SK-N-SH (cell line): ENCODE measurements around the gene PCED1A.

Experiments used
- ELF1 ChIP-seq: IDR thresholded peaks from 2 replicates; pipeline ENCODE4 v1.4.0; 2012
- EZH2phosphoT487 ChIP-seq: fragments of 200-600 bp; sonication (generic); IDR thresholded peaks from 2 replicates; pipeline ENCODE4 v1.6.1; 2017; ENCODE audit warnings: low read depth, mixed run types, mild to moderate bottlenecking, antibody characterized with exemption, moderate library complexity, borderline replicate concordance
- FOSL2 ChIP-seq: IDR thresholded peaks from 2 replicates; pipeline ENCODE4 v1.4.0; 2012; ENCODE audit warnings: low read depth, mild to moderate bottlenecking, moderate library complexity, borderline replicate concordance
- JUND ChIP-seq: IDR thresholded peaks from 2 replicates; pipeline ENCODE4 v1.4.0; 2012
- MEF2A ChIP-seq: IDR thresholded peaks from 2 replicates; pipeline ENCODE4 v1.4.0; 2012; ENCODE audit warnings: low read depth, borderline replicate concordance
- POLR2AphosphoS5 ChIP-seq: IDR thresholded peaks from 2 replicates; pipeline ENCODE4 v1.6.1; 2012; ENCODE audit warnings: low read depth, low read length
- RAD21 ChIP-seq: IDR thresholded peaks from 2 replicates; pipeline ENCODE4 v1.6.1; 2012; ENCODE audit warnings: mild to moderate bottlenecking, low read length
- RCOR1 ChIP-seq: fragments of 150-350 bp; IDR thresholded peaks from 2 replicates; pipeline ENCODE4 v1.6.1; 2017; ENCODE audit warnings: antibody characterized with exemption, low read length
- RFX5 ChIP-seq: IDR thresholded peaks from 2 replicates; pipeline ENCODE4 v1.6.1; 2012; ENCODE audit warnings: mild to moderate bottlenecking, improper control_type of control experiment, low read length
- SMC3 ChIP-seq: IDR thresholded peaks from 2 replicates; pipeline ENCODE4 v1.6.1; 2012; ENCODE audit warnings: low read depth, low read length, improper control_type of control experiment
- TEAD4 ChIP-seq: IDR thresholded peaks from 2 replicates; pipeline ENCODE4 v1.4.0; 2012; ENCODE audit warnings: mild to moderate bottlenecking, borderline replicate concordance; ENCODE audit not compliant: insufficient read depth
- TF ChIP-seq, protein P1 (sequence below): fragments of 200-600 bp; sonication (generic); IDR thresholded peaks from 2 replicates; pipeline ENCODE4 v1.6.1; 2017; ENCODE audit warnings: antibody characterized with exemption, mild to moderate bottlenecking, moderate library complexity
- TF ChIP-seq, protein P2 (sequence below): IDR thresholded peaks from 2 replicates; pipeline ENCODE4; 2012
- TF ChIP-seq, protein P3 (sequence below): fragments of 150-350 bp; IDR thresholded peaks from 2 replicates; pipeline ENCODE4 v1.6.1; 2017; ENCODE audit warnings: antibody characterized with exemption, low read length, low read depth, borderline replicate concordance

DNA sequence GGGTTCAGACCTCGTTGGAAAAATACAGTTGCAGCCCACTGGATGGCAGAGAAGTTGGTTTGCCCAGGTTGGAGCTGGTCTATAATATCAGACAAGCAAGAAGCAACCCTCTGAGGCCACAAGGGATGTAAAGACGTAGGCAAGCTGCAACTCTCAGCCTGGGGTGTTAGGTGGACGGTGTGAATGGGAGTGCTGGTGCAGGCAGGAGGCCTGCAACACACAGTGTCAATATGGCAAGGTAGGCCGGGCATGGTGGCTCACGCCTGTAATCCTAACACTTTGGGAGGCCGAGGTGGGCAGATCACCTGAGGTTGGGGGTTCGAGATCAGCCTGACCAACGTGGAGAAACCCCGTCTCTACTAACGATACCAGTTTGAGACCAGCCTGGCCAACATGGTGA, 10.6 kb upstream of the PCED1A start:
- TF ChIP-seq POLR2AphosphoS5 = no peak
- TF ChIP-seq, protein P1, sequence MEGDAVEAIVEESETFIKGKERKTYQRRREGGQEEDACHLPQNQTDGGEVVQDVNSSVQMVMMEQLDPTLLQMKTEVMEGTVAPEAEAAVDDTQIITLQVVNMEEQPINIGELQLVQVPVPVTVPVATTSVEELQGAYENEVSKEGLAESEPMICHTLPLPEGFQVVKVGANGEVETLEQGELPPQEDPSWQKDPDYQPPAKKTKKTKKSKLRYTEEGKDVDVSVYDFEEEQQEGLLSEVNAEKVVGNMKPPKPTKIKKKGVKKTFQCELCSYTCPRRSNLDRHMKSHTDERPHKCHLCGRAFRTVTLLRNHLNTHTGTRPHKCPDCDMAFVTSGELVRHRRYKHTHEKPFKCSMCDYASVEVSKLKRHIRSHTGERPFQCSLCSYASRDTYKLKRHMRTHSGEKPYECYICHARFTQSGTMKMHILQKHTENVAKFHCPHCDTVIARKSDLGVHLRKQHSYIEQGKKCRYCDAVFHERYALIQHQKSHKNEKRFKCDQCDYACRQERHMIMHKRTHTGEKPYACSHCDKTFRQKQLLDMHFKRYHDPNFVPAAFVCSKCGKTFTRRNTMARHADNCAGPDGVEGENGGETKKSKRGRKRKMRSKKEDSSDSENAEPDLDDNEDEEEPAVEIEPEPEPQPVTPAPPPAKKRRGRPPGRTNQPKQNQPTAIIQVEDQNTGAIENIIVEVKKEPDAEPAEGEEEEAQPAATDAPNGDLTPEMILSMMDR = no peak
- no peak for TF ChIP-seq TEAD4
- no peak for TF ChIP-seq FOSL2
- no peak for TF ChIP-seq JUND
- TF ChIP-seq, protein P2, sequence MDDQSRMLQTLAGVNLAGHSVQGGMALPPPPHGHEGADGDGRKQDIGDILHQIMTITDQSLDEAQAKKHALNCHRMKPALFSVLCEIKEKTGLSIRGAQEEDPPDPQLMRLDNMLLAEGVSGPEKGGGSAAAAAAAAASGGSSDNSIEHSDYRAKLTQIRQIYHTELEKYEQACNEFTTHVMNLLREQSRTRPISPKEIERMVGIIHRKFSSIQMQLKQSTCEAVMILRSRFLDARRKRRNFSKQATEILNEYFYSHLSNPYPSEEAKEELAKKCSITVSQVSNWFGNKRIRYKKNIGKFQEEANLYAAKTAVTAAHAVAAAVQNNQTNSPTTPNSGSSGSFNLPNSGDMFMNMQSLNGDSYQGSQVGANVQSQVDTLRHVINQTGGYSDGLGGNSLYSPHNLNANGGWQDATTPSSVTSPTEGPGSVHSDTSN = no peak
- TF ChIP-seq RCOR1 = no peak
- TF ChIP-seq EZH2phosphoT487 = no peak
- no peak for TF ChIP-seq RAD21
- no peak for TF ChIP-seq MEF2A
- TF ChIP-seq RFX5 = no peak
- TF ChIP-seq ELF1 = no peak
- TF ChIP-seq SMC3 = no peak
- TF ChIP-seq, protein P3, sequence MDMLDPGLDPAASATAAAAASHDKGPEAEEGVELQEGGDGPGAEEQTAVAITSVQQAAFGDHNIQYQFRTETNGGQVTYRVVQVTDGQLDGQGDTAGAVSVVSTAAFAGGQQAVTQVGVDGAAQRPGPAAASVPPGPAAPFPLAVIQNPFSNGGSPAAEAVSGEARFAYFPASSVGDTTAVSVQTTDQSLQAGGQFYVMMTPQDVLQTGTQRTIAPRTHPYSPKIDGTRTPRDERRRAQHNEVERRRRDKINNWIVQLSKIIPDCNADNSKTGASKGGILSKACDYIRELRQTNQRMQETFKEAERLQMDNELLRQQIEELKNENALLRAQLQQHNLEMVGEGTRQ = no peak
